SJCRH30 (cell line): ENCODE measurements around the gene IFNAR2. TPM values are rescaled to one million over a fixed set of nuclear protein-coding genes. Genes with fewer than 3 reads are reported as not detected.

Experiments used
- DNase-seq, 2 experiments: peaks; one replicate each; pipeline ENCODE4 v3.0.0-alpha.2; 2015 to 2020
- H3K27ac ChIP-seq: fragments of 250-450 bp; sonication (Bioruptor Pico); 2 replicates; pipeline ENCODE4 v1.5.1; 2020; ENCODE audit warnings: mild to moderate bottlenecking, moderate library complexity
- H3K27me3 ChIP-seq: fragments of 250-450 bp; sonication (Bioruptor Pico); 2 replicates; pipeline ENCODE4 v1.5.1; 2020; ENCODE audit warnings: mild to moderate bottlenecking, moderate library complexity
- H3K36me3 ChIP-seq: fragments of 250-450 bp; sonication (Bioruptor Pico); 2 replicates; pipeline ENCODE4 v1.5.1; 2020; ENCODE audit warnings: mild to moderate bottlenecking, moderate library complexity
- H3K4me1 ChIP-seq: fragments of 250-450 bp; sonication (Bioruptor Pico); 2 replicates; pipeline ENCODE4 v1.5.1; 2020; ENCODE audit warnings: mild to moderate bottlenecking, moderate library complexity
- H3K4me3 ChIP-seq: fragments of 250-450 bp; sonication (Bioruptor Pico); 2 replicates; pipeline ENCODE4 v1.5.1; 2020; ENCODE audit warnings: mild to moderate bottlenecking, moderate library complexity
- H3K9me3 ChIP-seq: fragments of 250-450 bp; sonication (Bioruptor Pico); replicated peaks from 2 replicates; pipeline ENCODE4 v1.5.1; 2020; ENCODE audit warnings: mild to moderate bottlenecking, moderate library complexity
- total RNA-seq: library from RNA; depleted of rRNA; stranded (reverse); fragments of >200 nt; shearing (Covaris generic); gene quantifications from 2 replicates; pipeline ENCODE4 v1.2.3, GENCODE V29; 2014

The IFNAR2 gene
- total RNA-seq, 1 experiment from 2014 or later, result 17.7 TPM

GRCh38 chr21:33261635-33262034 lies 31.9 kb downstream of the IFNAR2 start:
- 0 out of 2 replicates have a peak, but pooled peaks cover 6% of the 10 kb centered on the region for H3K9me3 ChIP-seq
- peaks cover 14% of the 10 kb centered on the region for H3K4me1 ChIP-seq
- no peak overlapping the region for H3K4me3 ChIP-seq
- H3K36me3 ChIP-seq, result peaks cover 23% of the 10 kb centered on the region
- no peaks in the 10 kb centered on the region for H3K27me3 ChIP-seq
- no peak overlapping the region for H3K27ac ChIP-seq
- no peak for DNase-seq

DNA sequence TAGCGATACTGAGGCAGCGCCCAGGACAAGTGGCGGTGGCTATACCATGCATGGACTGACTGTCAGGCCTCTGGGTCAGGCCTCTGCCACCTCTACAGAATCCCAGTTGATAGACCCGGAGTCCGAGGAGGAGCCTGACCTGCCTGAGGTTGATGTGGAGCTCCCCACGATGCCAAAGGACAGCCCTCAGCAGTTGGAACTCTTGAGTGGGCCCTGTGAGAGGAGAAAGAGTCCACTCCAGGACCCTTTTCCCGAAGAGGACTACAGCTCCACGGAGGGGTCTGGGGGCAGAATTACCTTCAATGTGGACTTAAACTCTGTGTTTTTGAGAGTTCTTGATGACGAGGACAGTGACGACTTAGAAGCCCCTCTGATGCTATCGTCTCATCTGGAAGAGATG lies 33.2 kb downstream of the IFNAR2 start:
- Histone ChIP-seq H3K4me1 (peaks cover 14% of the 10 kb centered on the region), H3K4me3 (no peak overlapping the region), H3K27me3 (no peaks in the 10 kb centered on the region), H3K36me3 (peaks cover 12% of the 10 kb centered on the region), H3K27ac (no peak overlapping the region), H3K9me3 (0 out of 2 replicates have a peak, but pooled peaks cover 4% of the 10 kb centered on the region)
- DNase-seq, result no peak

GRCh38 chr21:33264561-33264960 lies 34.8 kb downstream of the IFNAR2 start:
- H3K4me3 ChIP-seq, result peak overlapping the region; percentile 46
- DNase-seq, result peak; percentile 78 to 89
- peaks cover 14% of the 10 kb centered on the region for H3K4me1 ChIP-seq
- no peaks in the 10 kb centered on the region for H3K9me3 ChIP-seq
- H3K27me3 ChIP-seq, result no peaks in the 10 kb centered on the region
- H3K27ac ChIP-seq, result peak overlapping the region; percentile 80
- peaks cover 3% of the 10 kb centered on the region for H3K36me3 ChIP-seq

DNA sequence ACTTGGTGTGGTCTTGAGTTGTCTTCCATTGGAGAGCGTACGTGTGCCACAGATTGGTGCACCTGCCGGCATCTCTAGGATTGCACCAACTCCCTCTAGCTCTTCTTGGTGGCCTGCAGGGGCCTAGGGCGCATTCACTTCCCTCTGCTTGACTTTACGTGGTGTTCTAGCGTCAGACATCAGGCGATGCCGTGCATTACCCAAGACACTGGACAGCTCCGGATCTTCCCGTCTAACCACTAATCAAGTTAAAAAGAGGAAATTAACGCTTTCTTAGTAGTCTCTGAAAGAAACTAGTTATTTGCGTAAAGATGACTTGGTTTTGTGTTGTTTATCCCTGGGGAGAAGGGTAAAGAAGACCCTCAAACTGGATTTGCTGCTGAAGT lies 35.9 kb downstream of the IFNAR2 start:
- Histone ChIP-seq H3K27me3 (no peaks in the 10 kb centered on the region), H3K36me3 (peaks cover 3% of the 10 kb centered on the region), H3K9me3 (no peaks in the 10 kb centered on the region), H3K4me3 (peak overlapping the region; percentile 79), H3K4me1 (peaks cover 14% of the 10 kb centered on the region), H3K27ac (peak overlapping the region; percentile 52; the same call in 1 of the 2 replicates)
- DNase-seq, result peak in 1 of 2 experiments; percentile 16

DNA sequence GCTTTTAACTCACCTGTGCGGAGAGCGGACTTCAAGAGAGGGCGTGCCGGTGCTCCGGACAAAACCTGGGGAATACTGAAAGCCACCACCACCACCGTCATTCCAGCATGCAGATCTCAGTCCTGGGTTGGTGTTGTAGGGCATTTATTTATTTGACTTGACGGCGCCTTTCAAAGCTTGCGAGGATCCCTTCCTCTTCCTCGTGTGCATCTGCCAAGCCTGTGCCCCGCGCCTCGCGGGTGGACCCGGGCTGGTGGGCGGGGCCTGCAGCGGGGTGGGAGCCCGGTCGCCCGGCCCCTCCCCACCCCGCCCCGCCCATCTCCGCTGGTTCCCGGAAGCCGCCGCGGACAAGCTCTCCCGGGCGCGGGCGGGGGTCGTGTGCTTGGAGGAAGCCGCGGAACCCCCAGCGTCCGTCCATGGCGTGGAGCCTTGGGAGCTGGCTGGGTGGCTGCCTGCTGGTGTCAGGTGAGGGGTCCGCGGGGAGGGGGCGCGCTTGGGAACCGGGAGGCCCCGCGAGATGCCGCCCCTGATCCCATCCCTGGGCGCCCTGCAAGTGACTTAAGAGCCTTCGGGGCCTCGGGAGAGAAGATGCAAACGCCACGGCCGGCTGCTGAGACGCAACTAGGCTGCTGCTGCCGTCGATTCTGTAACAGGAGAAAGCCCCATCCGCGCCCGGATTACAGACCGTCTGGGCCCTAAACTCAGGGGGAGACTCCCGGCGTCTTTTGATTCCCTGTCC lies 36.5 kb downstream of the IFNAR2 start, which contains the start of gene IL10RB:
Gene IL10RB (plus strand): TSS at position 318 of the 739 bp plus-strand sequence. CDS start 99 bp downstream, at position 417.
- Histone ChIP-seq H3K9me3 (no peaks in the 10 kb centered on the region), H3K4me1 (peaks cover 14% of the 10 kb centered on the region), H3K27me3 (no peaks in the 10 kb centered on the region), H3K27ac (peak within 1 kb of the TSS; percentile 52), H3K36me3 (peaks cover 3% of the 10 kb centered on the region), H3K4me3 (peak within 1 kb of the TSS; percentile 79)
- peak; percentile 62 to 76 for DNase-seq

DNA sequence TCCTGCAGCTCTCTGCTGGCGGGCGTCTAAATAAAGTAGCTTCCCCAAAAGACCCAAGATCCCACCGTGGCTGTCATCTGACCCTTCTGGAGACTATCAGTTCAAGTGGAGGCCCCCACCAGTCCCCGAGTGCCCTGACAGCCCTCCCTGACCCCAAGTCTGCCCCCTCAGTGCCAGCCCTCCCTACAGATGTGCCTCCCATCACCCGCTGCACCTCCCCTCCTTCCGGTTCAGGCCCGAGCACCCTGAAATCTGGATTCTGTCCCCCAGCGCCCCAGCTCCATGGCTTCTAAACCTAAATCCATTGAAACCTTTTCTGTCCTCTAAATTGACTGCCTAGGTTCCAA lies 37.0 kb downstream of the IFNAR2 start:
- Histone ChIP-seq H3K27me3 (no peaks in the 10 kb centered on the region), H3K9me3 (no peaks in the 10 kb centered on the region), H3K4me3 (peak overlapping the region; percentile 79), H3K4me1 (peaks cover 14% of the 10 kb centered on the region), H3K27ac (peak overlapping the region; percentile 52), H3K36me3 (peaks cover 3% of the 10 kb centered on the region)
- no peak for DNase-seq

GRCh38 chr21:33267250-33267649 lies 37.5 kb downstream of the IFNAR2 start:
- Histone ChIP-seq H3K9me3 (no peaks in the 10 kb centered on the region), H3K4me3 (peak overlapping the region; percentile 79), H3K27ac (no peak overlapping the region), H3K36me3 (peaks cover 3% of the 10 kb centered on the region), H3K27me3 (no peaks in the 10 kb centered on the region), H3K4me1 (peaks cover 14% of the 10 kb centered on the region)
- DNase-seq, result no peak

GRCh38 chr21:33268393-33268736 lies 38.6 kb downstream of the IFNAR2 start:
- no peak overlapping the region for H3K4me3 ChIP-seq
- no peaks in the 10 kb centered on the region for H3K9me3 ChIP-seq
- H3K36me3 ChIP-seq, result peaks cover 2% of the 10 kb centered on the region
- no peak for DNase-seq
- no peaks in the 10 kb centered on the region for H3K27me3 ChIP-seq
- H3K27ac ChIP-seq, result no peak overlapping the region
- H3K4me1 ChIP-seq, result peaks cover 14% of the 10 kb centered on the region

GRCh38 chr21:33268737-33269441 lies 39.2 kb downstream of the IFNAR2 start:
- H3K27me3 ChIP-seq, result no peaks in the 10 kb centered on the region
- H3K27ac ChIP-seq, result no peak overlapping the region
- H3K4me3 ChIP-seq, result no peak overlapping the region
- H3K36me3 ChIP-seq, result no peaks in the 10 kb centered on the region
- no peak for DNase-seq
- H3K4me1 ChIP-seq, result peaks cover 13% of the 10 kb centered on the region
- H3K9me3 ChIP-seq, result no peaks in the 10 kb centered on the region

- no peak overlapping the region for H3K4me3 ChIP-seq
- no peaks in the 10 kb centered on the region for H3K9me3 ChIP-seq
- H3K4me1 ChIP-seq, result no peaks in the 10 kb centered on the region
- no peaks in the 10 kb centered on the region for H3K27me3 ChIP-seq
- H3K27ac ChIP-seq, result no peak overlapping the region
- 0 out of 2 replicates have a peak, but pooled peaks cover 2% of the 10 kb centered on the region for H3K36me3 ChIP-seq
- no peak for DNase-seq
Measured at GRCh38 chr21:33270986-33271385, 41.2 kb downstream of the IFNAR2 start.

DNA sequence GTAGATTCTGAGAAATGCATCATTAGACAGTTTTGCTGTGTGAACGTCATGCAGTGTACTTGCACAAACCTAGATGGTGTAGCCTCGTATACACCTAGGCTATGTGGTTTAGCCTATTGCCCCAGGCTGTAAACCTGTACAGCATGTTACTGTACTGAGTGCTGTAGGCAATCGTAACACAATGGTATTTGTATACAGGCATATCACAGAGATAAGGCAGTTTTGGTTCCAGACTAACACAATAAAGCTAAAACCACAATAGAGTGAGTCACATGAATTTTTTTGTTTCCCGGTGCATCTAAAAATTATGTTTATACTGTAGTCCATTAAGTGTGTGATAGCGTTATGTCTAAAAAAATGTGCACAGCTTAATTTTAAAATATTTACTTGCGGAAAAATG lies 43.3 kb downstream of the IFNAR2 start:
- Histone ChIP-seq H3K4me1 (no peaks in the 10 kb centered on the region), H3K27me3 (no peaks in the 10 kb centered on the region), H3K36me3 (0 out of 2 replicates have a peak, but pooled peaks cover 4% of the 10 kb centered on the region), H3K9me3 (no peaks in the 10 kb centered on the region), H3K27ac (no peak overlapping the region), H3K4me3 (no peak overlapping the region)
- no peak for DNase-seq

DNA sequence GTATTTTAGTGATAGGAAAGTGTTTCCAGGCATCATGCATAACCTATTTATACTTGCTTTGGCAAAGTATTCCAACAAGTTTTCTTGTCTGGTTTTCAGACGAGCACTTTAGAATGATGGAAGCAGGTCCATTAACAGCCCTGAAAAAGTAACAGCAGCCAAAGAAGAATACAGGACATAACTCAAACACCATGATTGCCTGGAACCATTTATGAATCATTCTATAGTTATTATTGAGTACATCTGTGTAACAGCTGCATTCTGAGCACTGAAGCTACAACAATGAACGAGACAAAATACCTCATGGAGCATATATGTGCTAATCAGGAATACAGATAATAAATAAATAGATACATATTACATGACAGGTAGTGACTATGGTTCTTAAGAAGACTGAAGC lies 49.0 kb downstream of the IFNAR2 start:
- Histone ChIP-seq H3K36me3 (0 out of 2 replicates have a peak, but pooled peaks cover 4% of the 10 kb centered on the region), H3K27ac (no peak overlapping the region), H3K27me3 (no peaks in the 10 kb centered on the region), H3K4me3 (no peak overlapping the region), H3K9me3 (peaks cover 16% of the 10 kb centered on the region), H3K4me1 (no peaks in the 10 kb centered on the region)
- DNase-seq, result no peak

- H3K4me1 ChIP-seq, result no peaks in the 10 kb centered on the region
- H3K4me3 ChIP-seq, result no peak overlapping the region
- no peak overlapping the region for H3K27ac ChIP-seq
- H3K36me3 ChIP-seq, result 0 out of 2 replicates have a peak, but pooled peaks cover 4% of the 10 kb centered on the region
- H3K9me3 ChIP-seq, result peaks cover 16% of the 10 kb centered on the region
- no peaks in the 10 kb centered on the region for H3K27me3 ChIP-seq
- no peak for DNase-seq
Measured at GRCh38 chr21:33279330-33279820, 49.6 kb downstream of the IFNAR2 start.
